Left lung (tissue), 14 donors: Measurements from ENCODE around the gene HAUS7. TPM values are rescaled to one million over a fixed set of nuclear protein-coding genes. Genes with fewer than 3 reads are reported as not detected.

Experiments
- ATAC-seq: fragments of 200-7000 bp; cut with Tn5 transposase; one replicate; pipeline ENCODE4 v1.9.1; 2020; ENCODE audit warnings: moderate library complexity
- DNase-seq, 4 donors: peaks; one replicate each; pipeline ENCODE4 v3.0.0-alpha.2; 2013 to 2020
- H3K27ac ChIP-seq, 2 donors: fragments of 200-600 bp; sonication (generic) in 1 of 2; one replicate each; pipeline versions ENCODE4 v1.5.0 to v1.8.0; 2020 to 2021
- H3K27me3 ChIP-seq, 2 donors: fragments of 200-600 bp; sonication (generic) in 1 of 2; one replicate each; pipeline versions ENCODE4 v1.5.0 to v1.8.0; 2020 to 2021
- H3K36me3 ChIP-seq, 2 donors: fragments of 200-600 bp; sonication (generic) in 1 of 2; one replicate each; pipeline versions ENCODE4 v1.5.0 to v1.8.0; 2020 to 2021
- H3K4me1 ChIP-seq, 2 donors: fragments of 200-600 bp; one replicate each; pipeline ENCODE4 v1.8.0; 2021
- H3K4me3 ChIP-seq, 2 donors: fragments of 200-600 bp; sonication (generic) in 1 of 2; one replicate each; pipeline versions ENCODE4 v1.5.0 to v1.8.0; 2020 to 2021; ENCODE audit warnings: mild to moderate bottlenecking in 1 of 2
- H3K9me3 ChIP-seq, 2 donors: fragments of 200-600 bp; sonication (generic) in 1 of 2; one replicate each; pipeline versions ENCODE4 v1.5.0 to v1.8.0; 2020 to 2021
- intact Hi-C, 2 donors: fragments of 100-400 bp; cut with DNase I; formaldehyde crosslinking; loops; one replicate each; pipeline versions ENCODE4 v1.11.2 to v1.14.2; 2022
- long read RNA-seq, 12 donors: library from polyadenylated mRNA in 2 of 12; unstranded in 2 of 12; transcript quantifications; one replicate each; pipeline ENCODE4 v2.0.0 and lab custom pipeline, GENCODE V29; 2019 to 2026
- polyA plus RNA-seq, 6 donors: library from polyadenylated mRNA; unstranded; fragments of 120-200 nt; gene quantifications; one replicate each; pipeline ENCODE4 v1.2.1, GENCODE V29; 2013; ENCODE audit not compliant: insufficient read length in 6 of 6
- total RNA-seq, 2 donors: library from RNA; stranded (reverse); fragmentation: NEBNext Ultra II Directional; extraction: Animal tissue kit (Norgen Biotek cat#: 25700); gene quantifications; one replicate each; pipeline ENCODE4 v1.2.1, GENCODE V29; 2021
- TF ChIP-seq, protein P1 (sequence below), 2 donors: fragments of 200-600 bp; sonication (generic) in 1 of 2; IDR thresholded peaks; one replicate each; pipeline versions ENCODE4 v1.5.0 to v1.8.0; 2021; ENCODE audit warnings: antibody characterized with exemption in 2 of 2
- donor health status: DM: no; HTN: yes; CAD: no.
- donor health status: DM: no; HTN: no; CAD: no.

The HAUS7 gene
- 10 to 100 TPM; 20.1 to 28.0 TPM for total RNA-seq
- 10 to 100 TPM; 31.7 to 42.4 (median 36.0) TPM for polyA plus RNA-seq
- long read RNA-seq, donor 1, transcript HAUS7-202 (10 exons, 1,363 nt), result major isoform, 13 of 319 reads
- long read RNA-seq, donor 1, partial matches to known transcripts, result 246 of 319 reads
- long read RNA-seq, donor 1, other reads (novel, unspliced or antisense), result 58 of 319 reads
- long read RNA-seq, donor 2, transcript HAUS7-202 (10 exons, 1,363 nt), result major isoform, 7 of 510 reads
- long read RNA-seq, donor 2, partial matches to known transcripts, result 456 of 510 reads
- long read RNA-seq, donor 2, other reads (novel, unspliced or antisense), result 47 of 510 reads
- long read RNA-seq, donor 3, transcript HAUS7-202 (10 exons, 1,363 nt), result major isoform, 8 of 8 reads
- long read RNA-seq, donor 3, partial matches to known transcripts, result 0 of 8 reads
- long read RNA-seq, donor 3, other reads (novel, unspliced or antisense), result 0 of 8 reads
- long read RNA-seq, donor 4, transcript HAUS7-202 (10 exons, 1,363 nt), result major isoform, 16 of 16 reads
- long read RNA-seq, donor 4, partial matches to known transcripts, result 0 of 16 reads
- long read RNA-seq, donor 4, other reads (novel, unspliced or antisense), result 0 of 16 reads
- long read RNA-seq, donor 5, transcript HAUS7-202 (10 exons, 1,363 nt), result major isoform, 7 of 375 reads
- long read RNA-seq, donor 5, partial matches to known transcripts, result 367 of 375 reads
- long read RNA-seq, donor 5, other reads (novel, unspliced or antisense), result 0 of 375 reads
- long read RNA-seq, donor 6, transcript HAUS7-202 (10 exons, 1,363 nt), result major isoform, 5 of 6 reads
- long read RNA-seq, donor 6, partial matches to known transcripts, result 0 of 6 reads
- long read RNA-seq, donor 6, other reads (novel, unspliced or antisense), result 0 of 6 reads
- long read RNA-seq, donor 7, partial matches to known transcripts, result 16 of 20 reads
- long read RNA-seq, donor 7, other reads (novel, unspliced or antisense), result 0 of 20 reads
- long read RNA-seq, donor 8, partial matches to known transcripts, result 135 of 228 reads
- long read RNA-seq, donor 8, other reads (novel, unspliced or antisense), result 90 of 228 reads
- long read RNA-seq, donor 9, result 0 reads
- long read RNA-seq, donor 10, transcript HAUS7-202 (10 exons, 1,363 nt), result major isoform, 37 of 43 reads
- long read RNA-seq, donor 10, partial matches to known transcripts, result 2 of 43 reads
- long read RNA-seq, donor 10, other reads (novel, unspliced or antisense), result 4 of 43 reads
- long read RNA-seq, donor 11, transcript HAUS7-202 (10 exons, 1,363 nt), result major isoform, 7 of 7 reads
- long read RNA-seq, donor 11, partial matches to known transcripts, result 0 of 7 reads
- long read RNA-seq, donor 11, other reads (novel, unspliced or antisense), result 0 of 7 reads
- long read RNA-seq, donor 12, transcript HAUS7-202 (10 exons, 1,363 nt), result major isoform, 9 of 128 reads
- long read RNA-seq, donor 12, partial matches to known transcripts, result 119 of 128 reads
- long read RNA-seq, donor 12, other reads (novel, unspliced or antisense), result 0 of 128 reads

DNA sequence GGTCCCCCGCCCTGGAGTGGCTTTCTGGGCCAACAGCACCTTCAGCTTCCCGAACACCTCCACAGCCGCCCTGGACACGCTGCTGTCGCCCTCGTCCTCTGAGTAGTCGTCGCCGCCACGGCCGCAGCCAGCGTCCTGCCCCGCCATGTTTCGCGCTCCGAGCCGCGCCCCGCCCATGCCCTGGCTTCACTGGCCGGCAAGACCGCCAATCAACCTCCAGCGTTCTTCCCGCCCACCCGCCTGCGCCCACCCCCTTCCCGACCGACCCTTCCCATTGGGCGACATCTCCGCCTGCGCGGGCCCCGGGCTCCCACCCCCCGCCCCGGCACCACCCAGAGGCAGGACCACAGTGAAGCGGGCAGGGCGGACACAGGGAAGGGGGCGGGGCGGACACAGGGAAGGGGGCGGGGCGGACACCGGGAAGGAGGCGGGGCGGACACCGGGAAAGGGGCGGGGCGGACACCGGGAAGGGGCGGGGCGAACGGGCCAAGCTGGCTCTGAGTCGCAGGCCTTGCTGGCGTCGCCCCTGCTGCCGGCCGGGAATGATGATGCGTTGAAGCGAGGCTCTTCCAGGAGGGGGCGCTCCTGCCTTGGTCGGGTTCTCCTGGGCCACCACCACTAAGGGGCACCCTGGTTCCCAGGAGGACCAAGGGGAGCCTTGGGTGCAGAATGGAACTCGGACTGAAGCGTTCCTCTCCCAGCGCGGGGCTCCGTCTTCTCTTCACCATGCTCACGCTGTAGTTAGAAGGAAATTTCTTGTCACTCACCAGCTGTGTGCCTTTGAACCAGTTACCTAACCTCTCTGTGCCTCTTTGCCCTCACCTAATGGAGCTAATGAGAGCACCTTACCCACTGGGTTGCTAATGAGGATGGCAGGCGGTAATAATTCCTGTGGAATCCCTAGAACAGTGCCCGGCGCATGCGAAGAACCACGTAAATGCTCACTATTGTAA, at the start of gene HAUS7:
TSS of gene HAUS7 (minus strand) at position 166 of the 953 bp plus-strand sequence. CDS start at position 147, 19 bp downstream.
- TF ChIP-seq, protein P1, sequence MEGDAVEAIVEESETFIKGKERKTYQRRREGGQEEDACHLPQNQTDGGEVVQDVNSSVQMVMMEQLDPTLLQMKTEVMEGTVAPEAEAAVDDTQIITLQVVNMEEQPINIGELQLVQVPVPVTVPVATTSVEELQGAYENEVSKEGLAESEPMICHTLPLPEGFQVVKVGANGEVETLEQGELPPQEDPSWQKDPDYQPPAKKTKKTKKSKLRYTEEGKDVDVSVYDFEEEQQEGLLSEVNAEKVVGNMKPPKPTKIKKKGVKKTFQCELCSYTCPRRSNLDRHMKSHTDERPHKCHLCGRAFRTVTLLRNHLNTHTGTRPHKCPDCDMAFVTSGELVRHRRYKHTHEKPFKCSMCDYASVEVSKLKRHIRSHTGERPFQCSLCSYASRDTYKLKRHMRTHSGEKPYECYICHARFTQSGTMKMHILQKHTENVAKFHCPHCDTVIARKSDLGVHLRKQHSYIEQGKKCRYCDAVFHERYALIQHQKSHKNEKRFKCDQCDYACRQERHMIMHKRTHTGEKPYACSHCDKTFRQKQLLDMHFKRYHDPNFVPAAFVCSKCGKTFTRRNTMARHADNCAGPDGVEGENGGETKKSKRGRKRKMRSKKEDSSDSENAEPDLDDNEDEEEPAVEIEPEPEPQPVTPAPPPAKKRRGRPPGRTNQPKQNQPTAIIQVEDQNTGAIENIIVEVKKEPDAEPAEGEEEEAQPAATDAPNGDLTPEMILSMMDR (IDR thresholded peaks at IDR 0.05), result peak; percentile 28 to 67
- DNase-seq, result peak; percentile 73 to 94 (median 92)
- no peaks in the 10 kb centered on the region for H3K9me3 ChIP-seq
- intact Hi-C loops, result no loop called here
- H3K27ac ChIP-seq, result peak within 1 kb of the TSS; percentile 48 to 73
- peak within 1 kb of the TSS; percentile 45 to 70 for H3K4me3 ChIP-seq
- ATAC-seq, result peak; percentile 90
- H3K36me3 ChIP-seq, result peaks cover 0 to 7% of the 10 kb centered on the region in 2 donors
- H3K27me3 ChIP-seq, result peaks cover 0 to 6% of the 10 kb centered on the region in 2 donors
- peaks cover 7 to 24% of the 10 kb centered on the region in 2 donors for H3K4me1 ChIP-seq

DNA sequence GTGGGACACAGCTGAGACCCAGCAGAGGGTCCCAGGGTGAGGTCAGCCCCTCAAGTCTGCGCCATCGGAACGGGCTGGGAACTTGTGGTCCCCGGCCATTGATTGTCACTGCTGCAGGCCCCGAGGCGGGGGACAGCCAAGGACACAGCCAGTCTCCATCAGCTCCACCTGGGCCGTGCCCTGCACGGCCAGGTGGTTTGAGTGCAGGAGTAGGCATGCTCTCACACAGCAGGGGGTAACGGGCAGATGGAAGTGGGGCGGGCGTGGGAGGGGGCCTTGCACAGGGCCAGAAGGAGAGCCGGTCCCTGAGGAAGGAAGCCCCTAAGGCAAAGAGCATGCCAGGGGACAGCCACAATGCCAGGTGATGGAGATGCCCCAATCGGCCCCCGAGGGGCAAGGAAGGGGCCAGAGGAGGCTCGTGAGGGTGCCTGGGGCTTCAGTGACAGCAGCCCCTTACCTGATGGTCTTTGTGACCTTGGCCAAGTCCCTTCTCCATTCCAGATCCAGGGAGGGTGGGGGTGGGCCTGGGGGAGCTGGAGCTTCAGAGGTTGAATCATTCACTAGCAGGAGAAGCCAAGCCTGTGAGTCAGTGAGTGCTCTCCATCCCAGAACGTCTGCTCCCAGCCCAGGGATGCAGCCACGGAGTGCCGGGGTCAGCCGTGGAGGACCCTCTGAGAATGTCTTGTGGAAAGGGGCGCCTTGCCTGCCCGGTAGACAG, 49.4 kb upstream of the HAUS7 start:
- TF ChIP-seq, protein P1 (IDR thresholded peaks at IDR 0.05), result no peak
- DNase-seq (no peak), ATAC-seq (peak; percentile 19)
- intact Hi-C loops, result no loop called here
- Histone ChIP-seq H3K27me3 (peaks cover 47 to 74% of the 10 kb centered on the region in 2 donors), H3K4me3 (no peak overlapping the region), H3K36me3 (no peaks in the 10 kb centered on the region), H3K4me1 (no peaks in the 10 kb centered on the region), H3K9me3 (no peaks in the 10 kb centered on the region), H3K27ac (no peak overlapping the region)

DNA sequence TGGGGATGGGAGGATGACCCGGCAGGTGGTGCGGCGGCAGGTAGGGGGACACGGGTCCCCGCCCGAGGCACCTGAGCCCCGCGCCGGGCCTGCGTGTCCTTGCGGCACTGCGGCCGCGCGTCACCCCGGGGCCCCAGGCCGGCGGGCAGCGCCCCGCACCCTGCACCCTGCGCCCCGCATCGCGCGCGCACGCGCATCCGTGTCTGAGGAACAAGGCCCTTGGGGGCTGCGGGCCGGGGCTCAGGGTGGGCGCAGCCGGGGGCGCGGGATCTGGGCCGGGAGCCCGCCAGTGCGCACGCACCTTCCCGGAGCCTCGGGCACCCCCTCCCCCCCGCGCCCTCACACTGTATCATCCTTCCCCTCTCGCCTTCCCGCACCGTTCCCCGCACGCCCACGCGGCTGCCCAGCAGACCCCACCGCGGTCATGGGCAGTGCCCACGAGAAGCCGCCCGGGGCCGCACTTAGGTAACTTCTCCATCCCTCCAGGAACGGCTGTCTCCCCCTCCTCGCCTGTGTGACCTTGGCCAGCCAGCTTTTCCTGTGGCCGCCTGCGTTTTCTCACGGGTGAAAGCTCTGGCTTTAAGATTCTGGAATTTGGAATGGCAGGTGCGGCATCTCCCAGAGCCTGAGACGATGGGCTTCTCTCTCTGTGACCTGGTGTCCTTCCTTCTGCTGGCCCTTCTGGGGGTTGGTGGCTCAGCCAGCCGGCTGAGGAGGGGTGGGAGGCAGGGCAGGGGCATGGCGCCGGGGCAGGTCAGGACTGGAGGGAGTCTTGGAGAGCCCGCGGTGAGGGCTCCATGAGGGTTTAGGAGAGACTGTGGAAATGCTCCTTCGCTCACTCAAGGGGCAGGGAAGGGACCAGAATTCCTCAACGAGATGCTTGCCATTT, 47.8 kb upstream of the HAUS7 start:
- H3K27ac ChIP-seq, result no peak overlapping the region
- TF ChIP-seq, protein P1 (IDR thresholded peaks at IDR 0.05), result no peak
- H3K9me3 ChIP-seq, result no peaks in the 10 kb centered on the region
- H3K36me3 ChIP-seq, result no peaks in the 10 kb centered on the region
- no peak for ATAC-seq
- H3K4me1 ChIP-seq, result no peaks in the 10 kb centered on the region
- no peak overlapping the region for H3K4me3 ChIP-seq
- intact Hi-C loops, result no loop called here
- no peak for DNase-seq
- peaks cover 44 to 74% of the 10 kb centered on the region in 2 donors for H3K27me3 ChIP-seq
